Hepatocyte (in vitro differentiated cells): Measurements from ENCODE around the gene ALB.

Experiments
- CTCF ChIP-seq: fragments of 200-600 bp; sonication (generic); IDR thresholded peaks from 2 replicates; pipeline ENCODE4 v1.5.1; 2016; ENCODE audit warnings: antibody characterized with exemption, mild to moderate bottlenecking; ENCODE audit not compliant: poor library complexity
- EZH2 ChIP-seq: fragments of 200-600 bp; sonication (generic); IDR thresholded peaks from 2 replicates; pipeline ENCODE4 v1.6.1; 2016; ENCODE audit warnings: antibody characterized with exemption, mild to moderate bottlenecking, borderline replicate concordance

GRCh38 chr4:73440653-73441052 is 36.6 kb downstream of the ALB start:
- TF ChIP-seq CTCF (no peak), EZH2 (no peak)
